Left ventricle myocardium inferior (tissue), 1 donor: ENCODE measurements around the gene SLC25A21. TPM values are rescaled to one million over a fixed set of nuclear protein-coding genes. Genes with fewer than 3 reads are reported as not detected.

Experiments
- DNase-seq: peaks from one replicate; pipeline ENCODE4 v3.0.0-alpha.2; 2020
- H3K27ac ChIP-seq: fragments of 200-600 bp; replicated peaks from 2 replicates; pipeline ENCODE4 v1.8.0; 2021
- H3K27me3 ChIP-seq: fragments of 200-600 bp; 2 replicates; pipeline ENCODE4 v1.8.0; 2021; ENCODE audit warnings: low read depth
- H3K36me3 ChIP-seq: fragments of 200-600 bp; 2 replicates; pipeline ENCODE4 v1.8.0; 2021
- H3K4me1 ChIP-seq: fragments of 200-600 bp; 2 replicates; pipeline ENCODE4 v1.8.0; 2021
- H3K4me3 ChIP-seq: fragments of 200-600 bp; 2 replicates; pipeline ENCODE4 v1.8.0; 2021; ENCODE audit warnings: mild to moderate bottlenecking, moderate library complexity
- H3K9me3 ChIP-seq: fragments of 200-600 bp; replicated peaks from 2 replicates; pipeline ENCODE4 v1.8.0; 2021
- CTCF ChIP-seq: fragments of 200-600 bp; IDR thresholded peaks from 2 replicates; pipeline ENCODE4 v1.8.0; 2021; ENCODE audit warnings: antibody characterized with exemption, mild to moderate bottlenecking, borderline replicate concordance
- intact Hi-C: fragments of 100-400 bp; cut with micrococcal nuclease; formaldehyde crosslinking; loops from one replicate; pipeline ENCODE4 v1.11.0; 2022
- total RNA-seq: library from RNA; stranded (reverse); fragmentation: NEBNext Ultra II Directional; extraction: Animal tissue kit (Norgen Biotek cat#: 25700); gene quantifications from one replicate; pipeline ENCODE4 v1.2.1, GENCODE V29; 2021
- donor health status: DM: no; HTN: yes; CAD: no; lungs with severe emphysema.

SLC25A21 gene
- total RNA-seq, 1 donor from 2014 or later: 0.77 TPM

GRCh38 chr14:37019488-37019887 lies 152.9 kb downstream of the SLC25A21 start:
- Histone ChIP-seq H3K27ac (no peak overlapping the region), H3K27me3 (no peaks in the 10 kb centered on the region), H3K4me3 (no peak overlapping the region), H3K9me3 (no peaks in the 10 kb centered on the region), H3K4me1 (no peaks in the 10 kb centered on the region), H3K36me3 (no peaks in the 10 kb centered on the region)
- intact Hi-C loops: no loop called here
- DNase-seq: no peak
- TF ChIP-seq CTCF: no peak

- H3K4me1 ChIP-seq: no peaks in the 10 kb centered on the region
- H3K27ac ChIP-seq: no peak overlapping the region
- no peak for DNase-seq
- no peak for TF ChIP-seq CTCF
- H3K4me3 ChIP-seq: no peak overlapping the region
- H3K27me3 ChIP-seq: no peaks in the 10 kb centered on the region
- H3K36me3 ChIP-seq: no peaks in the 10 kb centered on the region
- H3K9me3 ChIP-seq: no peaks in the 10 kb centered on the region
- intact Hi-C loops: no loop called here
These were observed 153.7 kb downstream of the SLC25A21 start for GRCh38 chr14:37018571-37019240.

DNA sequence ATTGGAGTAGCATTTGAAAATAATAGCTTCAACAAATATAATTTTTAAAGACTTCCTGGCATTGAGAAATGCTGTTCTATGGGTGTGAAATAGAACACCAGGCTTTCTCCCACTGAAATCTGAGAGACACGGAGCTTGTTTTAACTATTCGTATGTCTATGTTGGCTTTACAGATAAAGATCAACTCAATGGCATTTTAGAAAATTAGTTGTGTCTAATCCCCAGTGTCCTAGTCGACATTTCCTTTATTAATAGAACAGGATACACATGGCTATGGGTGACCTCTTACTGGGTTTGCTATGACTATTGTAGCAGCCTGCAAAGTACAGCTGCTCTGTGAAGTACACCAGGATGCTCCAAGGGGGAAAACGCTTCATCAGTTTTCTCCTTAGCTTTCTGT lies 159.3 kb downstream of the SLC25A21 start:
- intact Hi-C loops: no loop called here
- no peak for DNase-seq

DNA sequence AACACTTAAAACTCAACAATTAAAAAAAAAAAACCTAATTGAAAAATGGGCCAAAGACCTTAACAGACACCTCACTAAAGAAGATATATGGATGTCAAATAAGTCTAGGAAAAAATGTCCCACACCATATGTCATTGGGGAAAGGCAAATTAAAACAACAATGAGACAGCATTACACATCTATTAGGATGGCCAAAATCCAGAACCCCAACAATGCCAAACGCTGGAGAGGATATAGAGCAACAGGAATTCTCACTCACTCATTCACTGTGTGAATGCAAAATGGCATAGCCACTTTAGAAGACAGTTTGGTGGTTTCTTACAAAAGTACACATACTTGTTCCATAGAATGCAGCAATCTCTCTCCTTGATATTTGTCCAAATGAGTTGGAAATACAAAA lies 173.7 kb downstream of the SLC25A21 start:
- intact Hi-C loops: no loop called here
- no peaks in the 10 kb centered on the region for H3K27me3 ChIP-seq
- H3K27ac ChIP-seq: no peak overlapping the region
- no peak for TF ChIP-seq CTCF
- no peaks in the 10 kb centered on the region for H3K36me3 ChIP-seq
- peaks cover 5% of the 10 kb centered on the region for H3K4me1 ChIP-seq
- no peak for DNase-seq
- no peaks in the 10 kb centered on the region for H3K9me3 ChIP-seq
- no peak overlapping the region for H3K4me3 ChIP-seq

More for the DNA sequence above, 159.3 kb downstream of the SLC25A21 start:
- no peak overlapping the region for H3K4me3 ChIP-seq
- H3K36me3 ChIP-seq: no peaks in the 10 kb centered on the region
- TF ChIP-seq CTCF: no peak
- no peaks in the 10 kb centered on the region for H3K9me3 ChIP-seq
- no peaks in the 10 kb centered on the region for H3K4me1 ChIP-seq
- no peaks in the 10 kb centered on the region for H3K27me3 ChIP-seq
- H3K27ac ChIP-seq: no peak overlapping the region

DNA sequence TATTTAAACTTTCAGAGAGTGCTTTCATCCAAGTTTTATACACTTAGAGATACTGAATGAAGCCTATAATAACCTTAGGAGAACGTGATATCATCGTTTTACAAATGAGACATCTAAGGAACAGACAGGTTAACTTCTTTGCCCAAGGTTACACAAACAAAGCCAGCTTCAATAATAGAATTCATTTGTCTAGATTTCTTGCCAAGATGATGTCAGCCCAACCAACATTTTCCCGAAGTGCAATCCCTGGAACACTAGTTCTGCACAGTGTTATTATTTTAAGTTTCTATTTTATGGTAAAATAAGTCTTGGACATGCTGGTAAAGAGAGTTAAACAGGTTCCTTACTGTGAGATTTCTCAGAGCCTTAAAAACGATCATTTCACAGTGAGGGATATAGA lies 174.6 kb downstream of the SLC25A21 start:
- TF ChIP-seq CTCF: no peak
- Histone ChIP-seq H3K27me3 (no peaks in the 10 kb centered on the region), H3K4me1 (peaks cover 5% of the 10 kb centered on the region), H3K36me3 (no peaks in the 10 kb centered on the region), H3K4me3 (no peak overlapping the region), H3K9me3 (no peaks in the 10 kb centered on the region), H3K27ac (no peak overlapping the region)
- intact Hi-C loops: no loop called here
- DNase-seq: no peak
